SK-N-SH treated with all-trans-retinoic acid at 6 μM for 48 hours (cell line): ENCODE data around the gene CHCHD1.

Experiments used
- ISL1 ChIP-seq: fragments of 250-450 bp; sonication (Bioruptor Pico); IDR thresholded peaks from 2 replicates; pipeline ENCODE4 v2.1.2; 2022; ENCODE audit warnings: mild to moderate bottlenecking, moderate library complexity
- PPARA ChIP-seq: fragments of 250-450 bp; sonication (Bioruptor Pico); IDR thresholded peaks from 2 replicates; pipeline ENCODE4 v1.5.0; 2020; ENCODE audit warnings: mild to moderate bottlenecking, borderline replicate concordance
- RARB ChIP-seq: fragments of 250-450 bp; sonication (Bioruptor Pico); IDR thresholded peaks from 2 replicates; pipeline ENCODE4 v1.8.0; 2021; ENCODE audit warnings: mild to moderate bottlenecking, moderate library complexity
- SNAI2 ChIP-seq: fragments of 250-450 bp; sonication (Bioruptor Pico); IDR thresholded peaks from 2 replicates; pipeline ENCODE4 v1.5.0; 2020; ENCODE audit warnings: mild to moderate bottlenecking, moderate library complexity
- ZFP3 ChIP-seq: fragments of 250-450 bp; sonication (Bioruptor Pico); IDR thresholded peaks from 2 replicates; pipeline ENCODE4 v1.5.0; 2020; ENCODE audit warnings: mild to moderate bottlenecking, moderate library complexity
- ZNF565 ChIP-seq: fragments of 450-650 bp; formaldehyde crosslinking; conservative IDR thresholded peaks from 2 replicates; pipeline ENCODE4 v1.5.0; 2020; ENCODE audit warnings: low read depth, mild to moderate bottlenecking, moderate library complexity
- ZNF70 ChIP-seq: fragments of 450-650 bp; formaldehyde crosslinking; IDR thresholded peaks from 2 replicates; pipeline ENCODE4 v1.5.0; 2020; ENCODE audit warnings: mild to moderate bottlenecking, moderate library complexity
- TF ChIP-seq, protein P1 (sequence below): fragments of 250-450 bp; sonication (Bioruptor Pico); IDR thresholded peaks from 2 replicates; pipeline ENCODE4 v1.5.1; 2020; ENCODE audit warnings: low read depth, mild to moderate bottlenecking, moderate library complexity
- TF ChIP-seq, protein P2 (sequence below): fragments of 250-450 bp; sonication (Bioruptor Pico); IDR thresholded peaks from 2 replicates; pipeline ENCODE4 v1.5.0; 2020; ENCODE audit warnings: mild to moderate bottlenecking, moderate library complexity
- TF ChIP-seq, protein P3 (sequence below): fragments of 250-450 bp; sonication (Bioruptor Pico); IDR thresholded peaks from 2 replicates; pipeline ENCODE4 v1.5.1; 2021; ENCODE audit warnings: mild to moderate bottlenecking, moderate library complexity

- TF ChIP-seq, protein P1, sequence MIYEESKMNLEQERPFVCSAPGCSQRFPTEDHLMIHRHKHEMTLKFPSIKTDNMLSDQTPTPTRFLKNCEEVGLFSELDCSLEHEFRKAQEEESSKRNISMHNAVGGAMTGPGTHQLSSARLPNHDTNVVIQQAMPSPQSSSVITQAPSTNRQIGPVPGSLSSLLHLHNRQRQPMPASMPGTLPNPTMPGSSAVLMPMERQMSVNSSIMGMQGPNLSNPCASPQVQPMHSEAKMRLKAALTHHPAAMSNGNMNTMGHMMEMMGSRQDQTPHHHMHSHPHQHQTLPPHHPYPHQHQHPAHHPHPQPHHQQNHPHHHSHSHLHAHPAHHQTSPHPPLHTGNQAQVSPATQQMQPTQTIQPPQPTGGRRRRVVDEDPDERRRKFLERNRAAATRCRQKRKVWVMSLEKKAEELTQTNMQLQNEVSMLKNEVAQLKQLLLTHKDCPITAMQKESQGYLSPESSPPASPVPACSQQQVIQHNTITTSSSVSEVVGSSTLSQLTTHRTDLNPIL: no peak
- TF ChIP-seq RARB (CRISPR knock-in tag) (no peak), ZFP3 (CRISPR knock-in tag) (no peak), ISL1 (CRISPR knock-in tag) (no peak), PPARA (CRISPR knock-in tag) (no peak), ZNF70 (CRISPR knock-in tag) (no peak), SNAI2 (CRISPR knock-in tag) (no peak), ZNF565 (no peak)
- TF ChIP-seq, protein P2, sequence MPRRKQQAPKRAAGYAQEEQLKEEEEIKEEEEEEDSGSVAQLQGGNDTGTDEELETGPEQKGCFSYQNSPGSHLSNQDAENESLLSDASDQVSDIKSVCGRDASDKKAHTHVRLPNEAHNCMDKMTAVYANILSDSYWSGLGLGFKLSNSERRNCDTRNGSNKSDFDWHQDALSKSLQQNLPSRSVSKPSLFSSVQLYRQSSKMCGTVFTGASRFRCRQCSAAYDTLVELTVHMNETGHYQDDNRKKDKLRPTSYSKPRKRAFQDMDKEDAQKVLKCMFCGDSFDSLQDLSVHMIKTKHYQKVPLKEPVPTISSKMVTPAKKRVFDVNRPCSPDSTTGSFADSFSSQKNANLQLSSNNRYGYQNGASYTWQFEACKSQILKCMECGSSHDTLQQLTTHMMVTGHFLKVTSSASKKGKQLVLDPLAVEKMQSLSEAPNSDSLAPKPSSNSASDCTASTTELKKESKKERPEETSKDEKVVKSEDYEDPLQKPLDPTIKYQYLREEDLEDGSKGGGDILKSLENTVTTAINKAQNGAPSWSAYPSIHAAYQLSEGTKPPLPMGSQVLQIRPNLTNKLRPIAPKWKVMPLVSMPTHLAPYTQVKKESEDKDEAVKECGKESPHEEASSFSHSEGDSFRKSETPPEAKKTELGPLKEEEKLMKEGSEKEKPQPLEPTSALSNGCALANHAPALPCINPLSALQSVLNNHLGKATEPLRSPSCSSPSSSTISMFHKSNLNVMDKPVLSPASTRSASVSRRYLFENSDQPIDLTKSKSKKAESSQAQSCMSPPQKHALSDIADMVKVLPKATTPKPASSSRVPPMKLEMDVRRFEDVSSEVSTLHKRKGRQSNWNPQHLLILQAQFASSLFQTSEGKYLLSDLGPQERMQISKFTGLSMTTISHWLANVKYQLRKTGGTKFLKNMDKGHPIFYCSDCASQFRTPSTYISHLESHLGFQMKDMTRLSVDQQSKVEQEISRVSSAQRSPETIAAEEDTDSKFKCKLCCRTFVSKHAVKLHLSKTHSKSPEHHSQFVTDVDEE (CRISPR knock-in tag): no peak
- TF ChIP-seq, protein P3, sequence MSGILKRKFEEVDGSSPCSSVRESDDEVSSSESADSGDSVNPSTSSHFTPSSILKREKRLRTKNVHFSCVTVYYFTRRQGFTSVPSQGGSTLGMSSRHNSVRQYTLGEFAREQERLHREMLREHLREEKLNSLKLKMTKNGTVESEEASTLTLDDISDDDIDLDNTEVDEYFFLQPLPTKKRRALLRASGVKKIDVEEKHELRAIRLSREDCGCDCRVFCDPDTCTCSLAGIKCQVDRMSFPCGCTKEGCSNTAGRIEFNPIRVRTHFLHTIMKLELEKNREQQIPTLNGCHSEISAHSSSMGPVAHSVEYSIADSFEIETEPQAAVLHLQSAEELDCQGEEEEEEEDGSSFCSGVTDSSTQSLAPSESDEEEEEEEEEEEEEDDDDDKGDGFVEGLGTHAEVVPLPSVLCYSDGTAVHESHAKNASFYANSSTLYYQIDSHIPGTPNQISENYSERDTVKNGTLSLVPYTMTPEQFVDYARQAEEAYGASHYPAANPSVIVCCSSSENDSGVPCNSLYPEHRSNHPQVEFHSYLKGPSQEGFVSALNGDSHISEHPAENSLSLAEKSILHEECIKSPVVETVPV (CRISPR knock-in tag): no peak
These were observed 36.6 kb downstream of the CHCHD1 start for GRCh38 chr10:73818402-73818801.
